Camera-type eye (tissue), 1 donor: ENCODE measurements around the gene NUDT11. TPM values are rescaled to one million over a fixed set of nuclear protein-coding genes. Genes with fewer than 3 reads are reported as not detected.

Experiments
- total RNA-seq: library from RNA; depleted of rRNA; stranded (reverse); fragments of >200 nt; gene quantifications from one replicate; pipeline ENCODE4 v1.2.3, GENCODE V29; 2014

Gene NUDT11
- total RNA-seq = 18.8 TPM

DNA sequence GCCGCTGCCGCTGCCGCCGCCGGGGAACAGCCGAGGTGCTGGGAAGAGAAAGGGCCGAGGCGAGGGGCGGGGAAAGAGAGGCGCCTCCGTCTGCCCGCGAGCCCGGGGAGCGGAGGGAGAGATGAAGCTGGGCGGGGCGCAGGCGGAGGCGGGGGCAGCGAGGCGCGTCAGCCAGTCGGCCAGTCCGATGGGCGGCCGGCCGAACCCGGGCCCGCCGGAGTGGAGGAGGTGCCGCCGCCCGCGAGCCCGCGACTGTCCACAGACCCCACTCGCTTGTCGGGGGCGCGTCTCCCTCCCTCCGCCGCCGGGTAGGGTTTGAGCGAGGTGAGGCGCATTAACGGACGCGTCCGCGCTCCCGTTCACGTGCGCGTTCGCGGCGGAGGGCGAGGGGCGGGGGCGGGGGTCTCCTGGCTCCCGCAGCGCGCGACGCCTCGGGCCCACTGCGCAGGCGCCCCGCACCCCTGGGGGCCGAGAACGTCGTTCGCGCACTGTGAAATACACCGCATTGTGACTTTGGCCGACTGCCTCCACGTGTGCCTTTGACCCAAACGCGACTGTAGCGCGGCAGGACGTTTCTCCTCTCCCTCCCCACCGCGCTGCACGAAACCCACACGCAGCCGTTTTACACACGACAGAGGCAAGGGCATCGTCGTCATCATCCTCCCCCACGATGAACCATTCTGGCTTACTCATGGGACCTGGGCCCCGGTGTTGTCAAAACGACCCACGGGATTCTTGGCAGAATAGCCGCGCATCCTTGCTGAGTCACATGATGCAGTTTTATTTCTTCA lies at the start of gene NUDT11:
Gene NUDT11, minus strand, starts transcription at position 92 of the 791 bp plus-strand sequence. CDS start 148 bp downstream, outside the sequence.

Other genes starting within 250 kb of the NUDT11 start
- 13.7 TPM for gene NUDT10, start 163.8 kb downstream of the NUDT11 start, total RNA-seq
- gene CENPVL3, start 122.3 kb upstream of the NUDT11 start, total RNA-seq = 1.9 TPM
- 0.71 TPM for gene CENPVL2, start 186.2 kb upstream of the NUDT11 start, total RNA-seq
- gene CENPVL1, start 213.9 kb upstream of the NUDT11 start, total RNA-seq = 0.71 TPM
- 17.0 TPM for gene GSPT2, start 246.8 kb upstream of the NUDT11 start, total RNA-seq